ENCODE results near the gene MYOM1. TPM values are rescaled to one million over a fixed set of nuclear protein-coding genes. Genes with fewer than 3 reads are reported as not detected.

The MYOM1 gene
- total RNA-seq, 1 experiment from 2014 or later: 0.07 TPM

DNA sequence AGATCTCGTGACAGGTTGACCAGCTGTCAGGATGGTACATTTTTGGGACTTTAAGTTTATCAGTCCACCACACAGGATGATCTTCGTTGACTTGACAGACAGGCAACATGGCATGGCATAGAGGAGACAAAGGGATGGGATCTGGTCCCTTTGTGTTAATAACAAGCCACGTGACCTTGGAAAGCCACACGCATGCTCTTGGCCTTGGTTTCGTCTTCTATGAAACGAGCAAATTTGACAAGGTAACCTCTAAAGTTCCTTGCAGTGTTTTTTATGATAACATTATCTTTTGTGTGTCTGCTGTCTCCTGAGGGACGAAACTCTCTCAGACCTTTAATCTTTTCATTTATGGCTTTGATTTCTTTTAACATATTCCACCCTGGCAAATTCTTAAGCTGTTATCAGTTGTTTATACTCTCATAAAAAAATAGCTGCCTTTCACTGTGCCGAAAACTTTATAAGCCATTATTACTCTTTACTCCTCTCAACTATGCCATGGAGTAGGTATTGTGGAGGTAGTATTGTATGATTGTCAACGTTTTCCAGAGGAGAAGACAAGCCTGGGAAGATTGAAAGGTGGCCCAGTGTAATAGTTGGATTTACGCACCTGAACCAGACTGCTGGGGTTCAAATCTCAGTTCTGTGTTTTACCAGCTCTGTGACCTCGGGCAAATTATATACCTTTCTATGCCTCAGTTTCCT, 81.3 kb downstream of the MYOM1 start:
- TF ChIP-seq EZH2 (IDR thresholded peaks at IDR 0.05; ENCODE audit: low read length, unreplicated experiment) (no peak), EZH2phosphoT487 (IDR thresholded peaks at IDR 0.05; ENCODE audit: borderline replicate concordance, low read length) (no peak)
- TF ChIP-seq, protein P1, sequence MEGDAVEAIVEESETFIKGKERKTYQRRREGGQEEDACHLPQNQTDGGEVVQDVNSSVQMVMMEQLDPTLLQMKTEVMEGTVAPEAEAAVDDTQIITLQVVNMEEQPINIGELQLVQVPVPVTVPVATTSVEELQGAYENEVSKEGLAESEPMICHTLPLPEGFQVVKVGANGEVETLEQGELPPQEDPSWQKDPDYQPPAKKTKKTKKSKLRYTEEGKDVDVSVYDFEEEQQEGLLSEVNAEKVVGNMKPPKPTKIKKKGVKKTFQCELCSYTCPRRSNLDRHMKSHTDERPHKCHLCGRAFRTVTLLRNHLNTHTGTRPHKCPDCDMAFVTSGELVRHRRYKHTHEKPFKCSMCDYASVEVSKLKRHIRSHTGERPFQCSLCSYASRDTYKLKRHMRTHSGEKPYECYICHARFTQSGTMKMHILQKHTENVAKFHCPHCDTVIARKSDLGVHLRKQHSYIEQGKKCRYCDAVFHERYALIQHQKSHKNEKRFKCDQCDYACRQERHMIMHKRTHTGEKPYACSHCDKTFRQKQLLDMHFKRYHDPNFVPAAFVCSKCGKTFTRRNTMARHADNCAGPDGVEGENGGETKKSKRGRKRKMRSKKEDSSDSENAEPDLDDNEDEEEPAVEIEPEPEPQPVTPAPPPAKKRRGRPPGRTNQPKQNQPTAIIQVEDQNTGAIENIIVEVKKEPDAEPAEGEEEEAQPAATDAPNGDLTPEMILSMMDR (conservative IDR thresholded peaks at IDR 0.05; ENCODE audit: low read depth, low read length): no peak
- no TSS peak for BruUV-seq (replicated peaks)
- Histone ChIP-seq H3K9ac (ENCODE audit: low read length) (no peak overlapping the region), H4K20me1 (ENCODE audit: low read length) (no peaks in the 10 kb centered on the region), H3K27ac (ENCODE audit: low read length) (no peak overlapping the region), H3K9me2 (replicated peaks; ENCODE audit: low read length) (no peaks in the 10 kb centered on the region), H3F3A (ENCODE audit: low read length, unreplicated experiment) (no peaks in the 10 kb centered on the region), H2AFZ (ENCODE audit: low read length) (no peak overlapping the region), H3K27me3 (ENCODE audit: low read length) (no peaks in the 10 kb centered on the region), H3K4me1 (ENCODE audit: insufficient read depth, low read length) (no peaks in the 10 kb centered on the region), H3K36me3 (ENCODE audit: low read depth, low read length) (no peaks in the 10 kb centered on the region), H3K79me2 (ENCODE audit: low read length) (no peaks in the 10 kb centered on the region), H3K9me3 (ENCODE audit: low read length) (peaks cover 3% of the 10 kb centered on the region; the same call in 1 of the 2 replicates), H3K4me2 (ENCODE audit: low read length) (no peak overlapping the region), H3K4me3 (ENCODE audit: low read length) (no peak overlapping the region)
- DNase-seq (no peak), ATAC-seq (no peak)
- ChIA-PET CTCF (interaction anchor here (1.0 kb wide), 1 partner anchor 13 kb away, joined by 3 read pairs; no protein-coding TSS in a partner anchor), POLR2A (ENCODE audit: unreplicated experiment) (no interaction called here)
- intact Hi-C loops (cut with micrococcal nuclease): no loop called here

DNA sequence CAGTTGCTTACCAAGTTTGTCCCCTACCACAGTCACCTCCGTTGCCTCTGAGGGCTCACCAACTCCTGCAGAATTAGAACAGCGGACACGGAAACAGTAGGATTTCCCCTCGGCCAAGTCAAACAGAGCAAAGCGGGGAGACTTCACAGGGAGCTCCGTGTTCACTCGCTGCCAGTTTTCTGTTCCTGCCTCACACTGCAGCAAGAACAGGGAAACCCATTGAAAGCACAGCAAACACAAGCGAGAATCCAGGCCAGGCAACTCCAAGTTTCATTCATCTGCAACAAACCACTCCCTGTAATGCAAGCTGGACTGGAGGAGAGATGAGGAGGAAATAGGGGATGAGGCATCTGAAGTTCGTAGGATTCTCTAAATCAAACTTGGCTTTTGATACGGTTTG, 84.2 kb downstream of the MYOM1 start:
- Histone ChIP-seq H3K9ac (ENCODE audit: low read length) (no peak overlapping the region), H3K9me3 (ENCODE audit: low read length) (no peaks in the 10 kb centered on the region), H3K27ac (ENCODE audit: low read length) (no peak overlapping the region), H3K4me2 (ENCODE audit: low read length) (no peak overlapping the region), H3F3A (ENCODE audit: low read length, unreplicated experiment) (no peaks in the 10 kb centered on the region), H3K4me3 (ENCODE audit: low read length) (no peak overlapping the region), H3K9me2 (replicated peaks; ENCODE audit: low read length) (no peaks in the 10 kb centered on the region), H4K20me1 (ENCODE audit: low read length) (no peaks in the 10 kb centered on the region), H3K79me2 (ENCODE audit: low read length) (no peaks in the 10 kb centered on the region), H3K27me3 (ENCODE audit: low read length) (no peaks in the 10 kb centered on the region), H3K36me3 (ENCODE audit: low read depth, low read length) (no peaks in the 10 kb centered on the region), H2AFZ (ENCODE audit: low read length) (no peak overlapping the region), H3K4me1 (ENCODE audit: insufficient read depth, low read length) (no peaks in the 10 kb centered on the region)
- intact Hi-C loops (cut with micrococcal nuclease): no loop called here
- TF ChIP-seq EZH2 (IDR thresholded peaks at IDR 0.05; ENCODE audit: low read length, unreplicated experiment) (no peak), EZH2phosphoT487 (IDR thresholded peaks at IDR 0.05; ENCODE audit: borderline replicate concordance, low read length) (no peak)
- TF ChIP-seq, protein P1 (conservative IDR thresholded peaks at IDR 0.05; ENCODE audit: low read depth, low read length): no peak
- CTCF ChIA-PET: no interaction called here
- DNase-seq (no peak), ATAC-seq (no peak)
- POLR2A ChIA-PET (ENCODE audit: unreplicated experiment): no interaction called here
- BruUV-seq (replicated peaks): no TSS peak

DNA sequence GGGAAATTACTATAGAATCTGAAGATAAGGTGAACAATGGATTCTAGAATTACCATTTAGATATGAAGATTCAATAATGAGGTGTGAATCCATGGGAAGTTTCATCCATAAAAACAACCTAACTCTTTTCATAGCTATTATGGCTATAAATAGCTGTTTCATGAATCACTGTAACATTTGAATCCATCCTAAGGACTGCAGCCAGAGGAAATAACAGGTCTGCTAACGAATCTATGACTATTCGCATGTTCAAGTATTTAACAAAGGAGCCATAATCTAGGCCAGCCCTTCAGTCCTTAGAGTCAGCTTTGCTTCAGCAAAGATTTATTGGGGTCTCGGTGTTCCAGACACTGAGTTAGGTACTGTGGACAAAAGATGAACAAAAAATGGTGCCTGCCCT, 87.1 kb downstream of the MYOM1 start:
- Histone ChIP-seq H3K4me1 (ENCODE audit: insufficient read depth, low read length) (no peaks in the 10 kb centered on the region), H3K27me3 (ENCODE audit: low read length) (no peaks in the 10 kb centered on the region), H3K36me3 (ENCODE audit: low read depth, low read length) (no peaks in the 10 kb centered on the region), H2AFZ (ENCODE audit: low read length) (no peak overlapping the region), H3K9me3 (ENCODE audit: low read length) (no peaks in the 10 kb centered on the region), H3K9me2 (replicated peaks; ENCODE audit: low read length) (no peaks in the 10 kb centered on the region), H3K9ac (ENCODE audit: low read length) (no peak overlapping the region), H3K27ac (ENCODE audit: low read length) (no peak overlapping the region), H3K79me2 (ENCODE audit: low read length) (no peaks in the 10 kb centered on the region), H3K4me2 (ENCODE audit: low read length) (no peak overlapping the region), H4K20me1 (ENCODE audit: low read length) (no peaks in the 10 kb centered on the region), H3K4me3 (ENCODE audit: low read length) (no peak overlapping the region), H3F3A (ENCODE audit: low read length, unreplicated experiment) (no peaks in the 10 kb centered on the region)
- intact Hi-C loops (cut with micrococcal nuclease): no loop called here
- ChIA-PET CTCF (interaction anchor here (0.5 kb wide), 1 partner anchor 369 kb away, joined by 4 read pairs; no protein-coding TSS in a partner anchor), POLR2A (ENCODE audit: unreplicated experiment) (interaction anchor here (0.5 kb wide), 1 partner anchor 63 kb away, joined by 8 read pairs; no protein-coding TSS in a partner anchor)
- BruUV-seq (replicated peaks): no TSS peak
- no peak for ATAC-seq
- no peak for DNase-seq
- TF ChIP-seq EZH2 (IDR thresholded peaks at IDR 0.05; ENCODE audit: low read length, unreplicated experiment) (no peak), EZH2phosphoT487 (IDR thresholded peaks at IDR 0.05; ENCODE audit: borderline replicate concordance, low read length) (no peak)
